WTC11 (cell line): ENCODE results near the gene SMYD5.

Source experiments
- JUN ChIP-seq: sonication (generic); formaldehyde crosslinking; IDR thresholded peaks from 2 replicates; pipeline ENCODE4 v1.8.0; 2023; ENCODE audit warnings: mild to moderate bottlenecking, missing genetic modification reagents
- SMAD4 ChIP-seq: sonication (generic); formaldehyde crosslinking; IDR thresholded peaks from 2 replicates; pipeline ENCODE4 v1.8.0; 2022; ENCODE audit warnings: mild to moderate bottlenecking, missing genetic modification reagents
- ZNF121 ChIP-seq: sonication (generic); formaldehyde crosslinking; IDR thresholded peaks from 2 replicates; pipeline ENCODE4 v1.8.0; 2023; ENCODE audit warnings: missing genetic modification reagents
- ZNF671 ChIP-seq: fragments of 250-450 bp; sonication (Bioruptor Pico); IDR thresholded peaks from 2 replicates; pipeline ENCODE4 v1.8.0; 2021; ENCODE audit warnings: mild to moderate bottlenecking
- TF ChIP-seq, protein P1 (sequence below): fragments of 200-600 bp; IDR thresholded peaks from 2 replicates; pipeline ENCODE4 v1.8.0; 2022; ENCODE audit warnings: antibody characterized with exemption
- TF ChIP-seq, protein P2 (sequence below): sonication (generic); formaldehyde crosslinking; IDR thresholded peaks from 2 replicates; pipeline ENCODE4 v1.8.0; 2022; ENCODE audit warnings: mild to moderate bottlenecking, missing genetic modification reagents
- TF ChIP-seq, protein P3 (sequence below): sonication (generic); formaldehyde crosslinking; IDR thresholded peaks from 2 replicates; pipeline ENCODE4 v1.8.1; 2022; ENCODE audit warnings: mild to moderate bottlenecking, missing genetic modification reagents, moderate library complexity, borderline replicate concordance
- TF ChIP-seq, protein P4 (sequence below): sonication (generic); formaldehyde crosslinking; IDR thresholded peaks from 2 replicates; pipeline ENCODE4 v1.8.0; 2022; ENCODE audit warnings: missing genetic modification reagents
- TF ChIP-seq, protein P5 (sequence below): sonication (generic); formaldehyde crosslinking; IDR thresholded peaks from 2 replicates; pipeline ENCODE4 v1.8.1; 2022; ENCODE audit warnings: missing genetic modification reagents, borderline replicate concordance

DNA sequence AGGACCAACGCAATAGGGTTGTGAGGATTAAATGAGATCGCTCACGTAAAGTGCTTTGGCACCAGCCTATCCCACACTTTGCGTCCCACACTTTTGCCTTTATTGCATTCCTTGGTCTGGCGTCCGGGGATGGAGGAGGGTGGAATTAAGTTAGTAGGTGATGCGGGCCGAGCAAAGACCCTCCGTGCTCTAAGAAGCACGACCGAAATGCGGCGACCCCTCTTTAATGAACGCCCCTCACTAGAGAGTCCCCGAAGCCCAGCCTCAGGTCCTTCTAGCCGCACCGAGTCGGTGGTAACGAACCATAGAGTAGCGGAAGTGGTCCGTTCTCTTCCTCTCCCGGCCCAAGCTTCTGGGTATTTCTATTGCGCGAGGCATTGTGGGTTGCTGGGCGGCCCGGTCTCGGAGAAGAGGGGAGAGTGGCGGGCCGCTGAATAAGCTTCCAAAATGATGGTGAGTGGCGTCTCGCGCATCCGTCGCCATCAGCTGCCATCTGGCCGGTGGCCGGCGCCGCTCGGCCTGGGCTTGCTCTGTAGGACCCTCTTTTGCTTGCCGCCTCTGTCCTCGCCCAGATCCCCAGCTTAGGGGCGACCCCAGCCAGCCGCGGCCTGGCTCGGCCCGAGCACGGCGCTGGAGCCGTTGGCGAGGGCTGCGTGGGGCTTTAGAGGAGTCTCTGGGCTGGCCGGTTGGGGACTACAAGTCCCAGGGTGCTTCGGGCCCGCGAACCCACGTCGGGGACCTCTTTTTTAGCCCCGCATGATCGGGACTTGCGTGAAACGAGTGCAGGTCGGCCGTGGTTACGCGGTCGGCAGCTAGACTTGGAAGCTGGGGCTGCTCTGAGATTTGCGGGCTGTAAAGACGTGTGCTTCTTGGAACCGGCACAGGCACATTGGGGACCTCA lies 20.1 kb downstream of the SMYD5 start, which contains the start of gene CCT7:
- TF ChIP-seq, protein P1, sequence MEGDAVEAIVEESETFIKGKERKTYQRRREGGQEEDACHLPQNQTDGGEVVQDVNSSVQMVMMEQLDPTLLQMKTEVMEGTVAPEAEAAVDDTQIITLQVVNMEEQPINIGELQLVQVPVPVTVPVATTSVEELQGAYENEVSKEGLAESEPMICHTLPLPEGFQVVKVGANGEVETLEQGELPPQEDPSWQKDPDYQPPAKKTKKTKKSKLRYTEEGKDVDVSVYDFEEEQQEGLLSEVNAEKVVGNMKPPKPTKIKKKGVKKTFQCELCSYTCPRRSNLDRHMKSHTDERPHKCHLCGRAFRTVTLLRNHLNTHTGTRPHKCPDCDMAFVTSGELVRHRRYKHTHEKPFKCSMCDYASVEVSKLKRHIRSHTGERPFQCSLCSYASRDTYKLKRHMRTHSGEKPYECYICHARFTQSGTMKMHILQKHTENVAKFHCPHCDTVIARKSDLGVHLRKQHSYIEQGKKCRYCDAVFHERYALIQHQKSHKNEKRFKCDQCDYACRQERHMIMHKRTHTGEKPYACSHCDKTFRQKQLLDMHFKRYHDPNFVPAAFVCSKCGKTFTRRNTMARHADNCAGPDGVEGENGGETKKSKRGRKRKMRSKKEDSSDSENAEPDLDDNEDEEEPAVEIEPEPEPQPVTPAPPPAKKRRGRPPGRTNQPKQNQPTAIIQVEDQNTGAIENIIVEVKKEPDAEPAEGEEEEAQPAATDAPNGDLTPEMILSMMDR, result no peak
- TF ChIP-seq JUN (CRISPR knock-in tag) (no peak), ZNF121 (CRISPR knock-in tag) (no peak), SMAD4 (CRISPR knock-in tag) (no peak), ZNF671 (CRISPR knock-in tag) (no peak)
- TF ChIP-seq, protein P2, sequence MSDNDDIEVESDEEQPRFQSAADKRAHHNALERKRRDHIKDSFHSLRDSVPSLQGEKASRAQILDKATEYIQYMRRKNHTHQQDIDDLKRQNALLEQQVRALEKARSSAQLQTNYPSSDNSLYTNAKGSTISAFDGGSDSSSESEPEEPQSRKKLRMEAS (CRISPR knock-in tag), result peak; percentile 82; the same call in 1 of the 2 replicates
- TF ChIP-seq, protein P3, sequence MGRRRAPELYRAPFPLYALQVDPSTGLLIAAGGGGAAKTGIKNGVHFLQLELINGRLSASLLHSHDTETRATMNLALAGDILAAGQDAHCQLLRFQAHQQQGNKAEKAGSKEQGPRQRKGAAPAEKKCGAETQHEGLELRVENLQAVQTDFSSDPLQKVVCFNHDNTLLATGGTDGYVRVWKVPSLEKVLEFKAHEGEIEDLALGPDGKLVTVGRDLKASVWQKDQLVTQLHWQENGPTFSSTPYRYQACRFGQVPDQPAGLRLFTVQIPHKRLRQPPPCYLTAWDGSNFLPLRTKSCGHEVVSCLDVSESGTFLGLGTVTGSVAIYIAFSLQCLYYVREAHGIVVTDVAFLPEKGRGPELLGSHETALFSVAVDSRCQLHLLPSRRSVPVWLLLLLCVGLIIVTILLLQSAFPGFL (CRISPR knock-in tag), result no peak
- TF ChIP-seq, protein P4, sequence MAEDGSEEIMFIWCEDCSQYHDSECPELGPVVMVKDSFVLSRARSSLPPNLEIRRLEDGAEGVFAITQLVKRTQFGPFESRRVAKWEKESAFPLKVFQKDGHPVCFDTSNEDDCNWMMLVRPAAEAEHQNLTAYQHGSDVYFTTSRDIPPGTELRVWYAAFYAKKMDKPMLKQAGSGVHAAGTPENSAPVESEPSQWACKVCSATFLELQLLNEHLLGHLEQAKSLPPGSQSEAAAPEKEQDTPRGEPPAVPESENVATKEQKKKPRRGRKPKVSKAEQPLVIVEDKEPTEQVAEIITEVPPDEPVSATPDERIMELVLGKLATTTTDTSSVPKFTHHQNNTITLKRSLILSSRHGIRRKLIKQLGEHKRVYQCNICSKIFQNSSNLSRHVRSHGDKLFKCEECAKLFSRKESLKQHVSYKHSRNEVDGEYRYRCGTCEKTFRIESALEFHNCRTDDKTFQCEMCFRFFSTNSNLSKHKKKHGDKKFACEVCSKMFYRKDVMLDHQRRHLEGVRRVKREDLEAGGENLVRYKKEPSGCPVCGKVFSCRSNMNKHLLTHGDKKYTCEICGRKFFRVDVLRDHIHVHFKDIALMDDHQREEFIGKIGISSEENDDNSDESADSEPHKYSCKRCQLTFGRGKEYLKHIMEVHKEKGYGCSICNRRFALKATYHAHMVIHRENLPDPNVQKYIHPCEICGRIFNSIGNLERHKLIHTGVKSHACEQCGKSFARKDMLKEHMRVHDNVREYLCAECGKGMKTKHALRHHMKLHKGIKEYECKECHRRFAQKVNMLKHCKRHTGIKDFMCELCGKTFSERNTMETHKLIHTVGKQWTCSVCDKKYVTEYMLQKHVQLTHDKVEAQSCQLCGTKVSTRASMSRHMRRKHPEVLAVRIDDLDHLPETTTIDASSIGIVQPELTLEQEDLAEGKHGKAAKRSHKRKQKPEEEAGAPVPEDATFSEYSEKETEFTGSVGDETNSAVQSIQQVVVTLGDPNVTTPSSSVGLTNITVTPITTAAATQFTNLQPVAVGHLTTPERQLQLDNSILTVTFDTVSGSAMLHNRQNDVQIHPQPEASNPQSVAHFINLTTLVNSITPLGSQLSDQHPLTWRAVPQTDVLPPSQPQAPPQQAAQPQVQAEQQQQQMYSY (CRISPR knock-in tag), result no peak
- TF ChIP-seq, protein P5, sequence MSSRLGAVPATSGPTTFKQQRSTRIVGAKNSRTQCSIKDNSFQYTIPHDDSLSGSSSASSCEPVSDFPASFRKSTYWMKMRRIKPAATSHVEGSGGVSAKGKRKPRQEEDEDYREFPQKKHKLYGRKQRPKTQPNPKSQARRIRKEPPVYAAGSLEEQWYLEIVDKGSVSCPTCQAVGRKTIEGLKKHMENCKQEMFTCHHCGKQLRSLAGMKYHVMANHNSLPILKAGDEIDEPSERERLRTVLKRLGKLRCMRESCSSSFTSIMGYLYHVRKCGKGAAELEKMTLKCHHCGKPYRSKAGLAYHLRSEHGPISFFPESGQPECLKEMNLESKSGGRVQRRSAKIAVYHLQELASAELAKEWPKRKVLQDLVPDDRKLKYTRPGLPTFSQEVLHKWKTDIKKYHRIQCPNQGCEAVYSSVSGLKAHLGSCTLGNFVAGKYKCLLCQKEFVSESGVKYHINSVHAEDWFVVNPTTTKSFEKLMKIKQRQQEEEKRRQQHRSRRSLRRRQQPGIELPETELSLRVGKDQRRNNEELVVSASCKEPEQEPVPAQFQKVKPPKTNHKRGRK (CRISPR knock-in tag), result no peak
